ENCODE measurements around the gene PRMT5. TPM values are rescaled to one million over a fixed set of nuclear protein-coding genes. Genes with fewer than 3 reads are reported as not detected.

The PRMT5 gene
- 37.3 TPM for total RNA-seq
- long read RNA-seq, transcript PRMT5-202 (17 exons, 2,531 nt): major isoform, 38 of 57 reads
- long read RNA-seq, partial matches to known transcripts: 5 of 57 reads
- long read RNA-seq, other reads (novel, unspliced or antisense): 10 of 57 reads

DNA sequence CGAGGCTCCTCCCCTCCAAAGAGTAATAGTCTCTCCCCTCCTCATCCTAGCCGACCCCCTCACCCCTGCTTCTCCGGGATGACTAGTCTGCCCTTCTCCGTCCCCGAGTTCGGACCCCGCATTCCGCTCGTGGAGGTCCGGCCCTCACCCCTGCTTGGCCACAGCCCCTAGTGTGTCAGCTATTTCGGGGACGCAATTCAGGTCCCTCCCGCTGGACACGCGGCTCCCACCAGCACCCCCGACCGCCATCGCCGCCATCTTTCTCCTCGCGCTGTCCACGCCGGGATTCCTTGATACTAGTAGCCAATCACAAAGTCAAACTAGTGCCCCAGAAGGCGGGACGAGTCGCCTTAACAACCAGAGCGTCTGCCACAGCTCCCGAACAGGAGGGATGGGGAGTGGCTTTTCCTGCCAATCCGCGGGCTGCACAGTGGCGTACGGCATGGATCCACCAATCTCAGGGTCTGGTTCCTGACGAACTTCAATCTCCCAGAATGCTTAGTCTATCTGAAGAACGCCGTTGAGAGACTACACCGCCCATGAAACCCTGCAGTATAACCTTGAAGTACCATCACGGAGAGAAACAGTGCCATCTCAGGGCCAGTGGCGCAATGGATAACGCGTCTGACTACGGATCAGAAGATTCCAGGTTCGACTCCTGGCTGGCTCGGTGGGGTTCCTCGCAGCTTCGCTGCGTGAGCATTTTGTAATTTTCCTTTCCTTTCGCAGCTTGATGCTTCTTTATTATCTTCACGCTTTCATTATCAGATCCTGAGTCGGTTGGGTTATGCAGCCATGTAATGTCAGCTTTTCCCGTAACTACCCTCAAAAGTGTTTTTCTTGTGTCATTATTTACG lies at the start of gene PRMT5:
PRMT5 (minus strand) TSS at position 273 of the 857 bp plus-strand sequence; CDS start at position 258, 15 bp downstream.
- intact Hi-C loops (cut with DNase I): no loop called here
- H3K36me3 ChIP-seq: peaks cover 32% of the 10 kb centered on the region
- TF ChIP-seq, protein P1, sequence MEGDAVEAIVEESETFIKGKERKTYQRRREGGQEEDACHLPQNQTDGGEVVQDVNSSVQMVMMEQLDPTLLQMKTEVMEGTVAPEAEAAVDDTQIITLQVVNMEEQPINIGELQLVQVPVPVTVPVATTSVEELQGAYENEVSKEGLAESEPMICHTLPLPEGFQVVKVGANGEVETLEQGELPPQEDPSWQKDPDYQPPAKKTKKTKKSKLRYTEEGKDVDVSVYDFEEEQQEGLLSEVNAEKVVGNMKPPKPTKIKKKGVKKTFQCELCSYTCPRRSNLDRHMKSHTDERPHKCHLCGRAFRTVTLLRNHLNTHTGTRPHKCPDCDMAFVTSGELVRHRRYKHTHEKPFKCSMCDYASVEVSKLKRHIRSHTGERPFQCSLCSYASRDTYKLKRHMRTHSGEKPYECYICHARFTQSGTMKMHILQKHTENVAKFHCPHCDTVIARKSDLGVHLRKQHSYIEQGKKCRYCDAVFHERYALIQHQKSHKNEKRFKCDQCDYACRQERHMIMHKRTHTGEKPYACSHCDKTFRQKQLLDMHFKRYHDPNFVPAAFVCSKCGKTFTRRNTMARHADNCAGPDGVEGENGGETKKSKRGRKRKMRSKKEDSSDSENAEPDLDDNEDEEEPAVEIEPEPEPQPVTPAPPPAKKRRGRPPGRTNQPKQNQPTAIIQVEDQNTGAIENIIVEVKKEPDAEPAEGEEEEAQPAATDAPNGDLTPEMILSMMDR (IDR thresholded peaks at IDR 0.05): no peak
- no peaks in the 10 kb centered on the region for H3K9me3 ChIP-seq
- H3K27ac ChIP-seq: peak within 1 kb of the TSS; percentile 89
- DNase-seq (peak; percentile 99), ATAC-seq (peak; percentile 98 to 99)
- peak within 1 kb of the TSS; percentile 91 for H3K4me3 ChIP-seq
- H3K4me1 ChIP-seq: peaks cover 28% of the 10 kb centered on the region
- H3K27me3 ChIP-seq (ENCODE audit: low read depth): no peaks in the 10 kb centered on the region

DNA sequence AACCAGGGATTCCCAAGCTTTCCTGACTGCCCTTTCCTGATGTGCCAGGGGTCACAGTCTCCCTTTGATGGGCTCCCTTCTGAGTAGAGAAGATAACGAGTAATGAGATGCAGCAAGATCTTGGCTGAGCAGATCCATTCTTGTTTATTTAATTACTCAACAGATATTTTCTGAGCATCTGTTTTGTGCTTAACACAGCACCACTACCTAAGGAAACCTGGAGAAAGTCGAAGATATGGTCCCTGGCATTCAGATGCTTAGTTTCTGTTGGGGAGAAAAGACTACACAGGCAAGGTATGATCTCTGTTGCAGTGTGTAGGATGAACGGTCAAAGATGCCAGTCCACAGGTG lies 49.3 kb upstream of the PRMT5 start:
- DNase-seq (no peak), ATAC-seq (no peak)
- Histone ChIP-seq H3K4me1 (peaks cover 59% of the 10 kb centered on the region), H3K9me3 (no peaks in the 10 kb centered on the region), H3K36me3 (peaks cover 13% of the 10 kb centered on the region), H3K27me3 (ENCODE audit: low read depth) (peaks cover 18% of the 10 kb centered on the region), H3K27ac (peak overlapping the region; percentile 72), H3K4me3 (peak overlapping the region; percentile 85)
- TF ChIP-seq, protein P1 (IDR thresholded peaks at IDR 0.05): no peak
- intact Hi-C loops (cut with DNase I): no loop called here

DNA sequence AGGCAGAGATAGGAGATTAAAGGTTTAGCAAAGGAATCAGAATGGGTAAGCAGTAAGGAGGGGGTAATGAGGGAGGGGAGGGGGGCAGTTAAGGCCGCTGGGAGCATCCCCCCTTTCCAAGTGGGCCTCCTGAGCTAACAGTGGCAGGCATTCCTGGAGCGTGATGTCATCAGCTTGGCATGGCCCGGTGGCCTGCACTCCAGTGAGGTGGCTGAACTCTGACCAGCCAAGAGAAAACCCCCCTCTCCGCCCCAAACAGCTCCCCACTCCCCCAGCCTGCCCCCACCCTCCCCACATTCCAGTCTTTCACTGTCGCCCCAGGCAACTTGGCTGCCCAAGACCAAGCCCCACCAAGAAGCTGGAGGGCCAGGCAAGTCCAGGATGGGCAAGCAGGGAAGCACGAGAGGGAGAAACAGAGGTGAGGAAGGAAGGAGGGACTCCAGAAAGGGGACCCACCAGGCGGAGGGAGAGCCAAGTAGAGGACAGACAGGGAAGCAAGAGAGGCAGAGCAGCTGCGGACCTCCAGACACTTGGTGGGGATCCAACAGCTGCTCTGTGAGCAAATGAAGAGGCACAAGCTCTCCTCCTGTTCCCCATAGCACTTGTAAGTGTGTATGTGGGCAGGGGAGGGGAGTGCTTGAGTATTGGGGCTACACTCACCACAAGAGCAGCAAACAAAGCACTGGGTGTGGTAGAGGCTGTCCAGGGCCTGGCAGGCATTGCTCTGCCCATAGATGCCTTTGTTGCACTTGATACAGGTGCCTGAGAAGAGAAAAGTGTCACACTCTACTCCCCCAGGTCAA lies 48.7 kb upstream of the PRMT5 start:
- H3K27me3 ChIP-seq (ENCODE audit: low read depth): peaks cover 18% of the 10 kb centered on the region
- intact Hi-C loops (cut with DNase I): no loop called here
- H3K4me1 ChIP-seq: peaks cover 53% of the 10 kb centered on the region
- no peaks in the 10 kb centered on the region for H3K9me3 ChIP-seq
- peak overlapping the region; percentile 72 for H3K27ac ChIP-seq
- TF ChIP-seq, protein P1 (IDR thresholded peaks at IDR 0.05): no peak
- peak; percentile 82 for DNase-seq
- H3K36me3 ChIP-seq: peaks cover 18% of the 10 kb centered on the region
- H3K4me3 ChIP-seq: peak overlapping the region; percentile 3
- ATAC-seq: peak; percentile 73 to 75

DNA sequence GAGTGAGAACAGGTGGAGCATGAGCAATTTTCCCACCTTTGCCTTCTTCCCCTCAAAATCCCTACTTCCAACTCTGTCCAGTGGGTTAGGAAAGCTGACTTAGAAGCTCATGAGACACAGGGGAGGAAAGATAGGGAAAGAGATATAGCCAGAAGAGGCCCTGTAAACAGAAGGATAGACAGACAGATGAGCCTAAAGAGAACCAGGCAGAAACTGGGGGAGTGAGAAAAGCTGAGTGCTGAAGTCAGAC lies 48.2 kb upstream of the PRMT5 start:
- H3K4me1 ChIP-seq: peaks cover 51% of the 10 kb centered on the region
- ATAC-seq: no peak
- TF ChIP-seq, protein P1 (IDR thresholded peaks at IDR 0.05): no peak
- intact Hi-C loops (cut with DNase I): no loop called here
- peaks cover 18% of the 10 kb centered on the region for H3K27me3 ChIP-seq (ENCODE audit: low read depth)
- H3K27ac ChIP-seq: peak overlapping the region; percentile 72
- no peak for DNase-seq
- peaks cover 24% of the 10 kb centered on the region for H3K36me3 ChIP-seq
- no peak overlapping the region for H3K4me3 ChIP-seq
- H3K9me3 ChIP-seq: no peaks in the 10 kb centered on the region

DNA sequence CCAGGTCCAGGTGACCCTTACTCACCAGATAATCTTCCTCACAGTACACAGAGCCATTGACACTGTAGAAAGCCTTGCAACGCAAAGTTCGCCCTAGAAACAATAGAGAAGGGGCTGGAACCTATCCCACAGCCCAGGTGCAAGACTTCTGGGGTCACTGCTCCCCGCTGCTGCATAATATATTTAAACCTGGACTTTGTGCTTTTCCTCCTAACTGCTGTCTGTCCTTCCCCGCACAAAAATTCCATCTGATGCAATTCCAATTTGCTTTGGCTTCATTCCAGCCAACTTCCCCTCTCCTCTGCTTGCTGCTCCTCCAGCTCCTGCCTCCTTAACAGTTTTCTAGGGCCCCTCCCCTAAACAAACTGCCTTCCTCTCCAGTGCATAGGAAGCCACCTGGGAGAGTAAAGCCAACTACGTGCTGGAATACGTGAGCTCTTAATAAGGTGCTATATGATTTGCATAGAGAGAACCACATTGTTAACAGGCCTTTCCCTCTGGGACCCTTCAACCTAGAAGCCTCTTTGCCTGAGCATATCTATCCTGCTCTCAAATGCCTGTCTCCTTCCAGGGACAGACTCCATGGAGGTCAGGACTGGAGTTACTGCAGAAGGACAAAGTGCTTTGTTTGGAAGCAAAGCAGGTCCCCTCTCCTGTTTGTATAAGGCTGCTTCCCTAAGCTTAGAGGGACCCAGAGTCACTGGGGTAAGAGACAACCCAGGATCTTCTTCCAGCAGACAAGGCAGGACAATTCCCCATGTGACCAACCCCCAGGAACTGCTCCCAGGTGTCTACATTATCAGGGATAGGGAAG lies 47.7 kb upstream of the PRMT5 start:
- no peak overlapping the region for H3K4me3 ChIP-seq
- no peaks in the 10 kb centered on the region for H3K9me3 ChIP-seq
- no peak for DNase-seq
- peaks cover 29% of the 10 kb centered on the region for H3K36me3 ChIP-seq
- H3K27me3 ChIP-seq (ENCODE audit: low read depth): peaks cover 14% of the 10 kb centered on the region
- intact Hi-C loops (cut with DNase I): no loop called here
- H3K27ac ChIP-seq: peak overlapping the region; percentile 72
- TF ChIP-seq, protein P1 (IDR thresholded peaks at IDR 0.05): no peak
- H3K4me1 ChIP-seq: peaks cover 47% of the 10 kb centered on the region
- peak in 1 of 2 donors; percentile 6 for ATAC-seq

All from lower lobe of right lung (tissue), 2 donors.